Fibroblast of villous mesenchyme (primary cell): ENCODE results near the gene DNAJC17. TPM values are rescaled to one million over a fixed set of nuclear protein-coding genes. Genes with fewer than 3 reads are reported as not detected.

Experiments used
- DNase-seq: peaks from one replicate; pipeline ENCODE4 v3.0.0-alpha.2; 2010; ENCODE audit warnings: low read depth
- H3K4me3 ChIP-seq: 2 replicates; pipeline ENCODE4 v1.5.1; 2011; ENCODE audit warnings: low read depth, mild to moderate bottlenecking, low read length
- total RNA-seq: library from RNA; depleted of rRNA; stranded (reverse); fragments of >200 nt; gene quantifications from 2 replicates; pipeline ENCODE4 v1.2.3, GENCODE V29; 2012
- TF ChIP-seq, protein P1 (sequence below): IDR thresholded peaks from 2 replicates; pipeline ENCODE4 v1.5.1; 2012; ENCODE audit warnings: low read depth, mild to moderate bottlenecking, low read length; ENCODE audit not compliant: insufficient read depth

Gene DNAJC17
- total RNA-seq, 1 donor, result 30.7 TPM

DNA sequence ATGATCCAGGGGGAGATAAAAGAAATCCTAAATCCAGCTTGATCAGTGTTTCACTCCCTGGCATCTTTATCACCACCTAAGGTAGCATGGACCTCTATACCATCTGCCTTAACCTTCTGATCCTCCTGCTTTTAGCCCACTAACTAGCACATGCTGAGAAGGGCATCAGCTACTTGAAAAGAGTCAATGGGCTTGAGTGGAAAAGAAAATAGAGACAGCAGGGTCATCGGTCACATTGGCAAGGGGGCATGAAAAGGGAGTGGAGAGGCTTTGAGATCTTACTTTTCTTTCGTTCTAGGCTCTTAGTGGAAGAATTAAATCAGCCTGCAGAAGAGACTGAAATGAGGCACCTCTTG, 623 bp downstream of the DNAJC17 start:
- TF ChIP-seq, protein P1, sequence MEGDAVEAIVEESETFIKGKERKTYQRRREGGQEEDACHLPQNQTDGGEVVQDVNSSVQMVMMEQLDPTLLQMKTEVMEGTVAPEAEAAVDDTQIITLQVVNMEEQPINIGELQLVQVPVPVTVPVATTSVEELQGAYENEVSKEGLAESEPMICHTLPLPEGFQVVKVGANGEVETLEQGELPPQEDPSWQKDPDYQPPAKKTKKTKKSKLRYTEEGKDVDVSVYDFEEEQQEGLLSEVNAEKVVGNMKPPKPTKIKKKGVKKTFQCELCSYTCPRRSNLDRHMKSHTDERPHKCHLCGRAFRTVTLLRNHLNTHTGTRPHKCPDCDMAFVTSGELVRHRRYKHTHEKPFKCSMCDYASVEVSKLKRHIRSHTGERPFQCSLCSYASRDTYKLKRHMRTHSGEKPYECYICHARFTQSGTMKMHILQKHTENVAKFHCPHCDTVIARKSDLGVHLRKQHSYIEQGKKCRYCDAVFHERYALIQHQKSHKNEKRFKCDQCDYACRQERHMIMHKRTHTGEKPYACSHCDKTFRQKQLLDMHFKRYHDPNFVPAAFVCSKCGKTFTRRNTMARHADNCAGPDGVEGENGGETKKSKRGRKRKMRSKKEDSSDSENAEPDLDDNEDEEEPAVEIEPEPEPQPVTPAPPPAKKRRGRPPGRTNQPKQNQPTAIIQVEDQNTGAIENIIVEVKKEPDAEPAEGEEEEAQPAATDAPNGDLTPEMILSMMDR, result no peak
- peak overlapping the region; percentile 99 for H3K4me3 ChIP-seq
- no peak for DNase-seq

DNA sequence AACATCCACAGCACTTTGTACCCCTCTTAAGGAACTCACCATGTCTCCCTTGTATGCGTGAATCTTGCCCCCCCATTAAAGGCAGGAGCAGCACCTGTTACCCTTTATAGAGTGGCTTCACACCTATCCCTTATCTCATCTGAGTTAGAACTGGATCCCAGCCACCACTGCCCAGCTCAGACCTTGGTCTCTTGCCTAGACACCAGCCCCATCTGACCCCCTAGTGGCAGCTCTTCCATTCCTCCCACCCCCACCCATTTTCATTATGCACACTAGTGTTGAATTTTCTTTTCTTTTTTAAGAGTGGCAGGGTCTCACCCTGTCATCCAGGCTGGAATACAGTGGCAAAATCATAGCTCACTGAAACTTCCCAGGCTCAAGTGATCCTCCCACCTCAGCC, 3.6 kb downstream of the DNAJC17 start:
- TF ChIP-seq, protein P1, result no peak
- no peak overlapping the region for H3K4me3 ChIP-seq
- no peak for DNase-seq

DNA sequence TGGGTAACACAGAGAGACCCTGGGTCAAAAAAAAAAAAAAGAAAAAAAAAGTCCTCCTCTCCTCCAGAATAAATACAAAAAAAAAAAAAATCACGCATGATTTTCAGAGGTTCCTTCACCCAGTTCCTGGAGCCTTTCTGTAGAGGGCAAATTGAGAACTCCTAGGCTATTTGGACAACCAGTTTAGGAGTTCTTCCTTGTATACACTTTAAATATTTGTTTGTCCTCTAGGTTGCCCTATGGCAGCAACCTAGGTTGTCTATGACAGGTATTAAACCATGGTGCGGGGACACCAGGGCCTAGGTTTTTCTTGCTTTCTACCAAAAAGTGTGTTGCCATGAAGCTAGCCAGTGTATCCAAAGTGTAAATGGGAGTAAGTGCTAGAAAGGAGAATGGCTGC, 4.2 kb downstream of the DNAJC17 start:
- no peak for DNase-seq
- TF ChIP-seq, protein P1, result no peak
- H3K4me3 ChIP-seq, result no peak overlapping the region

DNA sequence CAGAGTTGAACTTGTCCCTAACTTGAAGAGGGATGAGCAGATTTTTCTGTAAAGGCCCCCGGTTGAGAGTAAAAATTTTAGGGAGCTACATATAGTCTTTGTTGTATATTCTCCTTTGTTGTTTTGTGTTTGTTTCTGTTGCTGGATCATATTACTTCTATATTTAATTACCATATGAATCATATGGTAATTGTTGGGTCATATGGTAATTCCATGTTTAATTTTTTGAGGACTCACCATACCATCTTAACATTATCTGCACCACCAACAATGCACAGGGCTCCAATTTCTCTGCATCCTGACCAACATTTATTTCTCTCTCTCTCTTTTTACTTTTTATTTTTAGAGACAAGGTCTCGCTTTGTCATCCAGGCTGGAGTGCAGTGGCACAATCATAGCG, 7.8 kb downstream of the DNAJC17 start:
- TF ChIP-seq, protein P1, result no peak
- no peak overlapping the region for H3K4me3 ChIP-seq
- no peak for DNase-seq

DNA sequence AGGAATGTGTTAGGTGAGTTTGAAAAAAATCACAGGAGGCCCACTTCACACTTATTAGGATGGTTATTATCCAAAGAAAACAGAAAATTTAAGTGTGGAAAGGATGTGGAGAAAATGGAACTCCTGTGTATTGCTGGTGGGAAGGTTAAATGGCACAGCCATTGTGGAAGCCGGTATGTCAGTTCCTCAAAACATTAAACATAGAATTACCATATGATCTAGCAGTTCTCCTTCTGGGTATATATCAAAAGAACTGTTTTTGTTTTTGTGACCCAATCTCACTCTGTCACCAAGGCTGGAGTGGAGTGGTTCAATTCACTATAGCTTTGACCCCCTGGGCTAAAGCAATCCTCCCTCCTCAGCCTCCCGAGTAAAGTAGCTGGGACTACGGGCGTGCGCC, 10.8 kb downstream of the DNAJC17 start:
- H3K4me3 ChIP-seq, result no peak overlapping the region
- TF ChIP-seq, protein P1, result no peak
- no peak for DNase-seq

DNA sequence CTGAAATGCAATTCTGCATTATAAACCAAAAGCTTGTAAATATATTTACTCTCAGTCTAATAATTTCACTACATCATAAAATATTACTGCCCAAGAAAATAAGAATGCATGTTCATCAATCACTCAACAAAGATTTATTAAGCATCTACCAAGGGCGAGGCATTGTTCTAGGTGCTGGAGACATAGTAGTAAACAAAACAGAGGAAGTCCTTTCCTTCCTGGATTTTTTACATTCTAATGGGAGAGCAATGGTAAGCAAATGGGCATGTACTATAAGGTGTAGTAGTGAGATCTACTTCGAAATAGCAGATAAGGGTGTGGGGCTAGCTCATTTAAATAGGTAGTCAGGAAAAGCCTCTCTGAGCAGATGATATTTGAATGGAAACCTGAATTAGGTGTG, 11.2 kb downstream of the DNAJC17 start:
- TF ChIP-seq, protein P1, result no peak
- no peak overlapping the region for H3K4me3 ChIP-seq
- DNase-seq, result no peak

DNA sequence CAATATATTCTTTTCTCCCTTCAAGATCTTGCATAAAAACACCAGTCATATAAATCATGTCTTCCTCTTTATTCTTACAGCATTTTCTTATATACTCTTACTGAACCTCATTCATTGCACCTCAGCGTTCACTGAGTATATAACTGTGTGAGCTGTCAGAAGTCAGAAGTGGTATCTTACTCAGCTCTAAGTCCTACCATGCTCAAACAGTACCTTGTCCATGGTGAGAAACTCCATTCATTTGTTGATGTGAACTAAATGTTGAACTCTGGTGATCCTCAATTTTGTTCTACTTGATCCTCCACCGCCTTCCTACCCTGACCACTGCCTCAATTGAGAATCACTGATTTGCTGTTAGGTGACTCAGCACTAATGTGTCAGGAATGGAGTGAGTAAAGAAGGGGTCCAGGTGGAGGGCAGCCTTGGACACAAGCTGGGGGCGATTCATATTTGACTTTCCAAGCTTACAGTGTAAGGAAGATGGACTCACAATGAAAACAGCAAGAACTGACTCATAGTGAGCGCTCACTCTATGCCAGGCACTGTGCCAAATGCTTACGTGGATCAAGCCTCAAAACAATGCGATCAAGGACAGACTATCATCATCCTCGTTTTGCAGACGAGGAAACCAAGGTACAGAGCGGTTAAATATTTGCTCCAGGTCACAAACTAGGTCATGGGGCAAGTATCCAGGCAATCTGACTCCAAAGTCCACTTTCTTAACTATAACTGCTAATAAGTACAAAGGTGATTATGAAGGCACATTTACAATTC, 13.9 kb downstream of the DNAJC17 start:
- TF ChIP-seq, protein P1, result no peak
- peak; percentile 89 for DNase-seq
- no peak overlapping the region for H3K4me3 ChIP-seq
